LoVo (cell line): ENCODE measurements around the gene DNMBP.
"Not testable (repeated sequence)": the region's sequence is repeated elsewhere in the genome, so short reads cannot be mapped to it uniquely, and the experiment has no call there.

Source experiments
- DNase-seq: peaks from one replicate; pipeline ENCODE4 v3.0.0-alpha.2; 2016; ENCODE audit warnings: low spot score

DNMBP gene

DNA sequence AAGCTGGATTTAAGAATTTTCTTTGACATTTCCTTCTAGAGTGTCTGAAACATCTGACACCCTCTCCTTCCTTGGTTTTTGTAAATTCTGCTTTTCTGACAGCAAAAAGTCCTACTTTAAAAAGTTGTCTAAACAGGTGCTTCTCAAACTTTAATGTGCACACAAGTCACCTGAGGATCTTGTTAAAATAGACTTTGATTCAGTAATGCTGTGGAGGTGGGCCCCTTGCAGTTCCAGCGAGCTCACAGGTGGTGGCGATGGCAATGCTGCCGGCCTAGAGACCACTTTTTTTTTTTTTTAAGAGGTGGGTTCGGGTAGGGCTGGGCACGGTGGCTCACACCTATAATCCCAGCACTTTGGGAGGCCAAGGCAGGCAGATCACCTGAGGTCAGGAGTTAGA is 150.2 kb downstream of the DNMBP start:
- DNase-seq: peak; percentile 22

DNA sequence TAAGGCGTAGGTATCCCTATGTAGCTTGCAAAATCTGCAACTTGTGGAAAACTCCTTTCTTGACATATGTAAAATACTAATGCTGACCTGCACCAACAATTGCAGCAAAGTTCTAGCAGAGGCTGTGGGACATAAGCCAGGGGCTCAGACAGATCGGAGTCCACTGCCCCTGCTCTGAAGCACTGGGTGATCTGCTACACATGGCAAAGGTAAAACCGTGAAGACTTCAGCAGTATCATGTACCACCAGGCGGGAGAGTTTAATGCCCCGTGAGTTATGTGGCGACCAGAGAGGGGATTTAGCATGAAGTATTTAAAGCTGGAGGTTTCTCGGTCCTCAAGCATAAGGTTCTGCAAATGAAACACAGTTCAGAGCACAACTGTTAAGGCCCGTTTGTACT is 150.9 kb downstream of the DNMBP start:
- no peak for DNase-seq

DNA sequence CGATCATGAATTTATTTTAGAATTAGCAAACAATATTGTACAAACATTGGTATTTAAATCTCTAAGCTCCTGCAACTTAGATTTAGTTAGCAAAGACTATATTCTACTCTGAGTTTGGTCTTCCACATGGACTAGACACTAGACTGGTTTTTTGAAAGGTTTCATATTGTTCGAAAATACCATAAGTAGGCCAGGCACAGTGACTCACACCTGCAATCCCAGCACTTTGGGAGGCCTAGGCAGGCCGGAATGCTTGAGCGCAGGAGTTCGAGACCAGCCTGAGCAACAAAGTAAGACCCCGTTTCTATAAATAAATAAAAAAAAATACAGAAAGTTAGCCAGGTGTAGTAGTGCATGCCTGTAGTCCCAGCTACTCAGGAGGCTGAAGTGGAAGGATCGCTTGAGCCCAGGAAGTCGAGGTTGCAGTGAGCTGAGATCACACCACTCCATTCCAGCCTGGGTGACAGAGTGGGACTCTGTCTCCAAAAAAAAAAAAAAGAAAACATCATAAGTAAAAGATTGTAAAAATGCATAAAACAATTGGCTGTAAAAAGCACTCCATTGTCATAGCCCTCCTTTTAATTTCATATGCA is 154.2 kb downstream of the DNMBP start:
- DNase-seq: no peak

DNA sequence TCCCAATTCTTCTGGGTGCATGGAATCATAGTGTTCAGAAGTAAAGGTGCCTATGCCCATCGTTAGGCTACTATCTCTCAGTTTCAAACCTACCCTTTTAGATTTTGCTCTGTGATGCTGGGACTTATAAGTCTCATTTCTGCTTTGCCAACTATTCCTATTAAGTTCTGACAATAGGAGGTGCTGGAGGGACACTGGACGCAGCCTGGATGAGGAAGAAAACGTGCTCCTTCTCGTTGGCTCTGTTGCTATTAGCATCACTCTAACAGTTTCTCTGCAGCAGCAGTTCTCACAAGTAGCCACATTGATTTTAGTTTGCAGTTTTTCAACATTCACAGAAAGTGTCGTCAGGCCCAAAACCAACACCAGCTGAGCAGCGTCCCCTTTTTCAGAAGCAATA is 154.9 kb downstream of the DNMBP start:
- DNase-seq: no peak

DNA sequence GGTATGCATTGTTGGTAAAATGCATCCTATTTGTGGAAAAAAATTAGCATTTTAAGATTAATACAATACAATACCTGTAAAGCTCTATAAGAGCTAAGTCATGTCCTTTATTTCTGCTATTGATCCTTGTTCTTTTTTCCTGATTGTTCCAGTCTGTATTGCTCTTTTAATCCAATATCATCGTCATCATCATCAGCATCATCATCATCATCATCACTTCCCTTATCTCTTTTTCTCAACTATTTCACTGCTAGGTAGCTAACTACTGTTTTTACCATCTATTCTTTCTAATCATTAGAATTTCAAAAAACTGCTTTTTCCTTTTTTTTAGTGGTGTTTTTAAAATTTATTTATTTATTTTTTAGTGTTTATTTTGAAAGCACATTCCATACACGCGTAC is 156.1 kb downstream of the DNMBP start:
- no peak for DNase-seq

DNA sequence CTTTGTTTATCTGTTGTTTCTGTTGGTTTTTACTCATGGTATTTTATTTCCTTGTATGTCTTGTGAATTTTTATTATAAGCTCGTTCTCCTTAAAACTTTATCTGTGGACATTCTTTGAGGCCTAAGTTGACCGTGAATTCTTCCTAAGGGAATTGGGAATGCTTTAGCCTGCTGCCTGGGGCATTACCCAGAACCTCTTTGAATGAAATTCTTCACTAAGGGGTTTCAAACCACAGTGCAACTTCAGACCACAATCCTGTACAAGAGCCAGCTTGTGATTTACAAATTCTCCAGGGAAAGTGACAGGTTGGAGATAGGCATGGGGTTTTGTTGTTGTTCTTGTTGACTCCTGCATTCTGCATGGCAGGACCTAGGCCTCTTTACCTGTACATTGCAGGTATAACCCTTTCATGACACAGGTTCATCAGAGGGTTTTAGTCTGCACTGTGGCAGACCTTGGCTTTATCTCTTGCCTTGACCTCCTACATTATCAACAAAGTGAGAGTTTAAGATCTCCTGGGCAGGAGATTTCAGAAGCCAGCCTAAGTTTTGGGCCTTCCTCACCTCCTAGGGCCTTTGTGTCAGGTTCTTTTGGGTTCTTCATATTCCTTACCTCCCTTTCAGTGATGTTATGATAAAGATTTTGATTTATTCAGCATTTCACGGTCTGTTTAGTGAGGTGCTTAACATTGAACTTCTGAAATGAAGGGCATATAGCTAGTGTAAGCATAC is 157.1 kb downstream of the DNMBP start:
- DNase-seq: no peak

DNA sequence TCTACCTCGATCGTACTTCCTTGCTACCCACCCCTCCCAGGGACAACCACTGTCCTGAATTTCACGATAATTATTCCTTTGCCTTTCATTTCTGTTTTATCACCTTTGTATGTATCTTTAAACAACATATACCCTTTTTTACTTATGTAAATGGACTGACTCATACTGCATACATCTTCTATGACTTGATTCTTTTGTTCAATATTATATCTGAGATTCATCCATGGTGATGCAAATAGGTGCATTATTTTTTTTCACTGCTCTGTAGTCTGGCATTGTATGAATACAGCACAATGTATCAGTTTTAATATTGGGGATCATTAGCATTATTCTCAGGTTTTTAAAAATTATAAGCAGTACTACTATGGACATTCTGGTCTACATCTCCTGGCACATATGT is 157.9 kb downstream of the DNMBP start:
- DNase-seq: no peak

DNA sequence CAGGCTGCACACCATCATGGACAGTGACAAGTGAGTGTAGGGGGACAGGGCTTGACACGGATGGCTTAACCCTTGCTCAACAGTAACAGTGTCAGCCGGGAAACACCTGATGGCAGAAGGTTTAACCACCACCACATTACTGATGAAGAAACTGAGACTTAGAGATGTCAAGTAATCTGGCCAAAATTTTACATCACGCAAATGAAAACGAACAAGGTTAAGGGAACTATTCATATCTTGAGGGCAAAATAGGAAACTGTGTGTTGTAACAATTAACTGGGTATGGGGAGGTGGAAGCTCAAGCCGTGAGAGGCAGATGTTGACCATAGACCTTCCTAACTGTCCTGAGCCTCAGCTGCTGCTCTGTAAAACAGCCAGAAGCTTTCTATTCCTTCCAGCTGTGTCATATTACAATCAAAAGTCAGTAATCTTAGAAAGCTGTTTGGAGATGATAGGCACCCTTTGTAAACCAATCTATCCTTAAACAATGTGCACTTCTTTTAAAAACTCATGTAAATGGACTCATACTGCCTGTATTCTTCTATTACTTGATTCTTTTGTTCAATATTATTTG is 158.9 kb downstream of the DNMBP start:
- no peak for DNase-seq

DNA sequence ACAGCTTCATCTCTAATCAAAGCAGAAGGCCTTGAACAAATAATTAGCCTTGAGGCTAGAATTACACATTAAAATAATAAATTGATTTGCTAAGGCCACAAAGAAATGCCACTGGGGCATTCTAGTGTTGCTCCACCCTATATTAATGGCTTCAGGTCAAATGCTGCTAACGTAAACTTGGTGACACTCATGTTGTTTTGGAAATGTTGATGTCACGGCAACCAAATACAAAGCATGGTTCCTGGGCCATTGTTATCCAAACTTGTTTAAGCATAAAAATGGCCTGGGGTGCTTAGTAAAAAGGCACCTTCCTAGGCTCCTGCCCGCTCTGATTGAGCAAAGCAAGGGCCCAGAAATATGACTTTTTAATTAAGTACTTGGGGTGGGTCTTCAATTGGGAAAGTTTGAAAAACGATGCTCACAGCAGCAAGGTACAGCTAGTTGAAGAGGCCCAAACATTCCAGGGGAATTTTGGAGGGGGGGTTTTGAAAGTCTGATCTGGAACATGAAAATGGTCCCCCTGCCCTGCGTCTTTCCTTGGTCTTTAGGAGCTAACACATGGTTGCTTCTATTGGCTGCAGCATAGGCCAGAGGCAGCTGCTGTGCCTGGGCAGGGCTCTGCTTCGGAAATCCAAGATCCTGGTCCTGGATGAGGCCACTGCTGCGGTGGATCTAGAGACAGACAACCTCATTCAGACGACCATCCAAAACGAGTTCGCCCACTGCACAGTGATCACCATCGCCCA is 159.6 kb downstream of the DNMBP start:
- no peak for DNase-seq

DNA sequence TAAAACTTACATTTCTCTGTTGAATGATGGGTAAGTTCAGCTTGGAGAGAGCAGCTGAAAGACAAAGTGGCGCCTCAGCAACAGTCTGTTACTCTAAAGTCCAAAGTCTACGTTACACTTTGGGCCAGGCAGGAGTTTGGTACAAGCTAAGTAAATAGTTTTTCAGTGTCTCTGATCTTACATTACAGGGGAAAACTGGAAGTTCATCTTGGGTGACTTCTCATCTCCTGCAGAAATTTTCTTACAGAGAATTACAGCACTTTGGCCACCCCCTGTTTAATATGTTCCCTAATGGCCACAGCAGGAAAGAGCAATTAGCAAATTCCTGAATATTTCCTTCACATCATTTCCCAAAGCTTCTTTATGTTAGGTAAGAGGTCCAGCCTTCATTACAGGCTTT is 160.2 kb downstream of the DNMBP start:
- DNase-seq: no peak

DNA sequence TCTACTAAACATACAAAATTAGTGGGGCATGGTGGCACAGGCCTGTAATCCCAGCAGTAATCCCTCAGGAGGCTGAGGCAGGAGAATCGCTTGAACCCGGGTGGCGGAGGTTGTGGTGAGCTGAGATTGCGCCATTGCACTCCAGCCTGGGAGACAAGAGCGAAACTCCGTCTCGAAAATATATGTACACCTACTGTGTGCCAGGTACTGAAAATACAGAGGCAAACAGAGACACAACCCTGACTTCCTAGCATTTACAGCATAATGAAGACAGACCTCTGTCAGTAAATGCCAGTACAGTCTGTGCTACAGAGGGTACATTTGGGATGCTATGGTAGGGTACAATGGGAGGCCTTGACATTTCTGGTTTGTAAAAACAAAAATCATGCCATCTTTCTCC is 160.7 kb downstream of the DNMBP start:
- DNase-seq: no peak

DNA sequence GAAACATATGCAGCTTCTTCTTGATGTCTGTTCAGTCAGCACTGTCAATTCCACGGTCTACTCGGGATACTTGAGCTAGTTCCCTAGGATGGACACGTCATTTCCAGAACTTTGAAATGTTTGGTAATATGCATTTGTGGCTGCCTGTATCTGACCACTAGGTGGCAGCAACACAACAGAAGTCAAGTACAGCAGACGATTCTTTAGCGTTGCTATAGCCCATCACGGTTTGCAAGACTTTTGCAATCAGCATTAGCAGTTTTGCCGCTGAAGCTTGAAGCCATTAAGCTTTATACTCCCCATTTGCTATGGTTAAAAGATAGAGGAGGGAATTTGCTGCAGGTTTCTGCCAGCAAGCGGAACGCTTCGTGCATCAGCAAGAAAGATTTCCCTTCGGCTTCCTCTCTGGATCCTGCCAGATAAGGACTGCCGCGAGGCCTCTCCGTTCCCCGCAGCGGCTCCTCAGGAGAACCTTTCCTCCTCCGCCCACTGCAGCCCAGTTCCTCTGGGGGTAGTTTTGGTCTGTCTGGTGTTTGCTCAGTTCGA is 163.8 kb downstream of the DNMBP start:
- DNase-seq: peak; percentile 76

DNA sequence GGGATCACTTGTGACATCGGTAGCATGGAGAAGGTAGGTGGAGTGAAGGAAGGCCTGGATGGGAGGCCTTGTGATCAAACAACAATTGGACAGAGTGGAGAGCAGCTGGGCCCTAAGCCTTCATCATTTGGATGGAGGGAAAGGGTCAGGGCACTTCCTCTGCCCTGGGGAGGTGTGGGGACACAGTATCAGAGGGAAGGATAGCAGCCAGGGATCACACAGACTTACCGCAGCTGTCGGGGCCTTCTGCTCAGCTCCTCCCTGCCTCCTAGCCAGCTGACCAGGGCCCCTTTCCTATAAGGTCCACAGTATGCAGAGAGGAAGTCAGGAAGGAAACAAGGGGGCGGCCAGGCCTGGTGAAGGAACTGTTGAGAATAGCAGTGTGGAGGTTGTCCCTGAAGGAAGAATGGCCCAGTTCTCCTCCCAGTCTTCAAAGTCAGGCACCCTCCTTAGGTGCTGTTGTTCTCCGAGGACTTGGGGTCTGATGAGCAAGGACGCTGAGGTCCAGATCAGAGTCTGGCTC is 165.3 kb downstream of the DNMBP start:
- no peak for DNase-seq

DNA sequence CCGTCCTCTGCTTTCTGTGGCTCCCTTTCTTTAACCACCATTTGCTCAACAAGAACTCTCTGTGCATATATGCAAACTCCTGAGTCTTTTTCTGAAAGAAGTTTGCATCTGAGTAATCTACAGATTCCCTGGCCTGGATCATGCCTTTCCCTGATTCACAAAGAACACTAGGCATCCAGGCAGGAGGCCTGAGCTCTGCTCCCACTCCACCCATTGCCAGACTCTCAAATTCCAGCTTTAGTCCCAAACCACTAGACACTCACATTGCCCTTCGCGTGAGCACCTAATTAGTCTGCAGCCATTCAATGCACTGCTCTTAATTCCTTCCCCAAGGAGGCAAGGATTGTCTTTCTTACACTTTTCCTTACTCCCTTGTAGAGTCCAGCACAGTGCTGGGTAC is 166.4 kb downstream of the DNMBP start:
- DNase-seq: no peak

DNA sequence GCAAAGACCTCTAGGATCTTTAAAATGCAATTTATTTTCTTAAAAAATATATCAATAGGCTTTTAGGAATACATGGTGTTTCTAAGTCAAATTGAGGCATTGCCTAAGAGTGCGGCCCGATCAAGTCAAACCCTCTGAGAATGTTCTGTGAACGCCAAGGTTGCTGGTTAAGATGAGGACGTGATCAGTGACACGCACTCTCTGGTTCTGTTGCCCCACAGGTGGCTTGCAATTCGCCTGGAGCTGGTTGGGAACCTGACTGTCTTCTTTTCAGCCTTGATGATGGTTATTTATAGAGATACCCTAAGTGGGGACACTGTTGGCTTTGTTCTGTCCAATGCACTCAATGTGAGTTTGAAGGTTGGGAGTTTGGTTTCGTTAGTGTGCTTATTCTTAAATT is 168.0 kb downstream of the DNMBP start:
- DNase-seq: no peak

DNA sequence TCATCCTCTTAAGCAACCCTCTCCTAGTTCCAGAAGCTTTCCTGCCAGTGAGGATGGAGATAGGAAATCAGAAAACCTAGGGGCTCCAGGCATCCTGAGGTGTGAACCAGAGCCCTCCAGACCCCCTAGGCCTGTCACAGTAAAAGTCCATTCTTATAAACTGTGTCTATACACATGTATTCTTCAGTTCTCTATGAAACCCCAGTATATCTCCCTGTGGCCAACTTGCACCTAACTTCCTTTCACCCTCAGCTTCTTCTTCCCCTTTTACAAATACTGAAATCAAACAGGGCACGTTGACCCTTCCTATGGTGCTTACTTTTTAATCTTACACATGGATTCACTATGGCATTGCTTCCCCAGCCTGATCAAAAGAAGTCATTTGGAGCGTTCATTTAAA is 168.9 kb downstream of the DNMBP start:
- DNase-seq: not testable (repeated sequence)

DNA sequence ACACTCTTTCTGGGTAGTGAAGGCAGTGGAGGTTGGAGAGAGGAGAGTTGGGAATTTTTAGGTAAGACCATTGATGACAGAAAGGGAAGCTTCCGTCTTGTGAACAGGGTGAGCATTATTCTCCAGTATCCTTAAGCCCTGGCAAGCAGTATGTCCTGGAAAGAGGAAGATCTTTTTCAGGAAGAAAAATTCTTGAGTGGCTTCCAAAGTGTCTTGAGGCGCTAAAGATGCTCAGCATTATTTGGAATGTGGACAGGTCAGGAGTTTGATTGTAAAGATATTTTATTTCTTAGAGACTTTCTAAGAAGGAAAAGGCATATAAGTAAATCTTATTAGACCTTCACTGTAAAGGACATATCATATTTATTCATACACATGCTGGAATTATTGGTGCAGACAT is 173.0 kb downstream of the DNMBP start:
- DNase-seq: no peak

DNA sequence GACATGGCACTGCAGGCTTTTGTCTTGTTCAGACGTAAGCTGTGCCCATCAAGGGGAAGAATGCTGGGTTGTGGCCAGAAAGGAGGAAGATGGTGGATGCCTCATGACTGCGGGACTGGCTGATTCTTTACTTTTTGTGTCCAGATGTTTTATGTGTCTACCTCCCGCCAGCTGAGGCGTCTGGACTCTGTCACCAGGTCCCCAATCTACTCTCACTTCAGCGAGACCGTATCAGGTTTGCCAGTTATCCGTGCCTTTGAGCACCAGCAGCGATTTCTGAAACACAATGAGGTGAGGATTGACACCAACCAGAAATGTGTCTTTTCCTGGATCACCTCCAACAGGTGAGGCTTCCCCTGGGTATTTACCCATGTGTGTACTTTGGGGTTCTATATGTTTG is 173.8 kb downstream of the DNMBP start:
- DNase-seq: no peak

DNA sequence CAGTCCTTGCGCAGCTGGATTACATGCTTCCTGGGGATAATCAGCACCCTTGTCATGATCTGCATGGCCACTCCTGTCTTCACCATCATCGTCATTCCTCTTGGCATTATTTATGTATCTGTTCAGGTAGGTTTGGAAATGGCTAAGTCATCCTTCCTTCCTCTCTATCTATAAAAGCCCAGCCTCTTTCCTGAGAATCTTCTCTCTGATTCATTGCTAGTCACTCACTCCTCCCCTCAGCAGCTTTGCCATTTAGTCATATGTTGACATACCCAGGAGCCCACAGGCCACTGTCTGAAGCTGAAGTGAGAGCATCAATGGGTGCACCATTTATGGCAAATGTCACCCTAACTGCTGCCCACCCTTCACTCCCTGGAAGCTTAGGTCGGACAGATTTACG is 175.3 kb downstream of the DNMBP start:
- no peak for DNase-seq

DNA sequence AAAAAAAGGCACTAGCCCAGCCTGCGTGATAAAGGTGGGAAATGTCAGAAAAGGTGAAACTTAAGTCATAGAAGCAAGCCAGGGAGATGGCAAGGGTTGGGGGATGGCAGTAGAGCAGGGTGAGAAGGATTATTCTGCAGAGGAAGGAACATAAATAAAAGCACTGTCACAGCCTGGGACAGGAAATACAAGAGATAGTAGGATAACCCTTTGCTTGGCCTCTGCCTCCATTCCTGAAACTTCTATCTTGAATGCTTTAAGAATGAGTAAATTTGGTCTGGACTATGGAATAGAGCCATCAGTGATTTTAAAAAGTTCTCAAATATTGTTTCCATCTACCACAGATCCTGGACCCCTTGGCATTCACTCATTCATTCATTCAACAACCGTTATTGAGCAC is 177.3 kb downstream of the DNMBP start:
- no peak for DNase-seq

DNA sequence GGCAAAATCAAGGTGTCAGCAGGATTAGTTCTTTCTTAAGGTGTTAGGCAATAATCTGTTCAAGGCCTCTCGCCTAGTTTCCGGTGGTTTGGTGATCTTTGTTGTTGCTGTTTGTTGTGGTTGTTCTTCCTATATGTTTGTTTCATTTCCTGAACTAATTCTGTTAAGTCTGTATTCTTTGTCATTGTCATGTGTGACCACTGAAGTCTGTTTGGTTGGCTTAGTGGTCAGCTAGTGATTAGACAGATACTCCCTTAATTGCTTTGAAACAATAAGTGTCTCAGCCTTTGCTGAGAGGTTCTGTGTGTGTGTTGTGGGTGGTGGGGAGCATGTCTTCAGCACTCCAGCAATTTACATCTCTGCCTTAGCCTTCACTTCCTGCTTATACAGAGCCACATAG is 181.3 kb downstream of the DNMBP start:
- DNase-seq: no peak

DNA sequence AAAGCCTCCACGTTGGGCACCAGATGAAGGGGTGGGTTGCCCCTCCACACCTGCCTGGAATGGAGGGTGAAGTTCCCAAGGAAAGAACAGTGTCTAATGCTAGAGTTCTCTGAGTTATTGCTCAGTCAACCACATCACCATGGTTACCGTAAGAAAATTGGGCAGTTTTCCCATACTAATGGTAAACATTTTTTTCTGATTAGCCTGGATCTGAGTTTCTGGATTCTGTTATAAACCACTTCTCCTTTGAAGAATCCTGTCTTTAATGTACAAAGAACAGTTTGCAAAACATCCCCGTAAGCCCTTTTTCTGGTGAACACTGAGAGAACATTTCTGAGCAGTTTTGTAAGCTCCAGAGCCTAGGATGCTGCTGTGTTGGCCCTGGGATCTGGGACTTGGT is 181.8 kb downstream of the DNMBP start:
- DNase-seq: no peak
